ENCODE data around the gene WNT3.

- TF ChIP-seq CTCF (conservative IDR thresholded peaks at IDR 0.05; ENCODE audit: low read length) (no peak), EZH2phosphoT487 (IDR thresholded peaks at IDR 0.05; ENCODE audit: borderline replicate concordance, low read depth, low read length) (no peak)
These were observed 30.2 kb downstream of the WNT3 start for GRCh38 chr17:46788300-46788699.
